Spleen (tissue), 7 donors: Measurements from ENCODE around the gene PARD3.

Experiments used
- CTCF ChIP-seq, 11 experiments: fragments of 200-600 bp in 7 of 11; fragments of 450-650 bp in 4 of 11; sonication (generic) in 4 of 11; IDR thresholded peaks in 8 of 11; conservative IDR thresholded peaks in 3 of 11; 1 replicate in 7 of 11; 2 replicates in 4 of 11; pipeline versions ENCODE4 v1.4.0 to v1.8.0; 2016 to 2021; ENCODE audit warnings: antibody characterized with exemption in 11 of 11, inconsistent platforms in 4 of 11, mild to moderate bottlenecking in 1 of 11
- POLR2A ChIP-seq, 3 donors: fragments of 450-650 bp; IDR thresholded peaks; one replicate each; pipeline ENCODE4 v1.5.1; 2017; ENCODE audit warnings: antibody characterized with exemption in 3 of 3, mild to moderate bottlenecking in 1 of 3
- donor health status: DM: no; HTN: no; CAD: no; lungs with moderate emphysema.
- donor health status: DM: no; HTN: no; CAD: no.
- donor health status: DM: no; HTN: no; CAD: no.

- TF ChIP-seq POLR2A (IDR thresholded peaks at IDR 0.05) (no peak), CTCF (IDR thresholded peaks at IDR 0.05 in 8 of 11, conservative IDR thresholded peaks at IDR 0.05 in 3 of 11) (no peak)
Observed at GRCh38 chr10:34791947-34792346, 23.1 kb downstream of the PARD3 start.
